CD8-positive, alpha-beta memory T cell (primary cell): ENCODE data around the gene DPF1. TPM values are rescaled to one million over a fixed set of nuclear protein-coding genes. Genes with fewer than 3 reads are reported as not detected.
"Not testable (repeated sequence)": the region's sequence is repeated elsewhere in the genome, so short reads cannot be mapped to it uniquely, and the experiment has no call there.

Experiments used
- CTCF ChIA-PET: fragments of 350-600 bp; sonication (Branson Sonifier 250); formaldehyde crosslinking; loops from one replicate; lab custom pipeline; 2021; ENCODE audit warnings: antibody characterized with exemption; lab: Charles Lee
- POLR2A ChIA-PET: fragments of 350-600 bp; sonication (Branson Sonifier 250); formaldehyde crosslinking; loops from one replicate; lab custom pipeline; 2021; ENCODE audit warnings: antibody characterized with exemption; lab: Charles Lee
- DNase-seq, 5 donors: peaks; one replicate each; pipeline versions ENCODE4 v3.0.0 to v3.0.0-alpha.2; 2020 to 2022; ENCODE audit warnings: mixed read lengths in 1 of 5
- H3K27ac ChIP-seq: one replicate; pipeline ENCODE4 v1.7.0; 2013; ENCODE audit warnings: low read depth, mild to moderate bottlenecking, low read length, moderate library complexity
- H3K27me3 ChIP-seq: 2 replicates; pipeline ENCODE4 v1.7.0; 2013; ENCODE audit warnings: low read length, mild to moderate bottlenecking; ENCODE audit not compliant: insufficient read depth, poor library complexity, severe bottlenecking
- H3K36me3 ChIP-seq: 2 replicates; pipeline ENCODE4 v1.7.0; 2013; ENCODE audit warnings: mild to moderate bottlenecking, low read length, moderate library complexity; ENCODE audit not compliant: insufficient read depth
- H3K4me1 ChIP-seq: 2 replicates; pipeline ENCODE4 v1.7.0; 2013; ENCODE audit warnings: mild to moderate bottlenecking, low read length, moderate library complexity; ENCODE audit not compliant: insufficient read depth
- H3K4me3 ChIP-seq: 2 replicates; pipeline ENCODE4 v1.7.0; 2013; ENCODE audit warnings: mild to moderate bottlenecking, low read length
- H3K9me3 ChIP-seq: 2 replicates; pipeline ENCODE4 v1.7.0; 2013; ENCODE audit warnings: mild to moderate bottlenecking, low read length
- H3K27ac Mint-ChIP-seq, 8 donors: one replicate each; pipeline ENCODE4 v1.8.0; 2020 to 2021; ENCODE audit warnings: mixed read lengths in 8 of 8, mild to moderate bottlenecking in 6 of 8, inconsistent platforms in 3 of 8, moderate library complexity in 3 of 8
- H3K27me3 Mint-ChIP-seq, 2 donors: one replicate each; pipeline ENCODE4 v1.8.0; 2020 to 2021; ENCODE audit warnings: mixed read lengths in 2 of 2, mild to moderate bottlenecking in 1 of 2, moderate library complexity in 1 of 2
- H3K36me3 Mint-ChIP-seq, 3 donors: one replicate each; pipeline ENCODE4 v1.8.0; 2020 to 2021; ENCODE audit warnings: mixed read lengths in 3 of 3, inconsistent platforms in 1 of 3, mild to moderate bottlenecking in 1 of 3
- H3K4me1 Mint-ChIP-seq, 3 donors: one replicate each; pipeline ENCODE4 v1.8.0; 2020 to 2021; ENCODE audit warnings: mixed read lengths in 3 of 3, inconsistent platforms in 1 of 3, mild to moderate bottlenecking in 1 of 3
- H3K4me3 Mint-ChIP-seq, 7 donors: one replicate each; pipeline ENCODE4 v1.8.0; 2020 to 2021; ENCODE audit warnings: mixed read lengths in 7 of 7, mild to moderate bottlenecking in 6 of 7, moderate library complexity in 4 of 7, inconsistent platforms in 2 of 7
- H3K9me3 Mint-ChIP-seq, 5 donors: one replicate each; pipeline ENCODE4 v1.8.0; 2020 to 2022; ENCODE audit warnings: mixed read lengths in 5 of 5, mild to moderate bottlenecking in 3 of 5, moderate library complexity in 2 of 5, inconsistent platforms in 1 of 5
- polyA plus RNA-seq: library from polyadenylated mRNA; unstranded; fragments of 300-500 nt; fragmentation: Illumina TruSeq; gene quantifications from one replicate; pipeline ENCODE4 v1.2.3, GENCODE V29; 2021
- total RNA-seq, 2 experiments: library from RNA; stranded (reverse); gene quantifications; one replicate each; pipeline ENCODE4 v1.2.3, GENCODE V29; 2021

The DPF1 gene
- total and polyA plus RNA-seq, 3 experiments from 2014 or later: 0.78 to 1.1 TPM; not detected in 1

DNA sequence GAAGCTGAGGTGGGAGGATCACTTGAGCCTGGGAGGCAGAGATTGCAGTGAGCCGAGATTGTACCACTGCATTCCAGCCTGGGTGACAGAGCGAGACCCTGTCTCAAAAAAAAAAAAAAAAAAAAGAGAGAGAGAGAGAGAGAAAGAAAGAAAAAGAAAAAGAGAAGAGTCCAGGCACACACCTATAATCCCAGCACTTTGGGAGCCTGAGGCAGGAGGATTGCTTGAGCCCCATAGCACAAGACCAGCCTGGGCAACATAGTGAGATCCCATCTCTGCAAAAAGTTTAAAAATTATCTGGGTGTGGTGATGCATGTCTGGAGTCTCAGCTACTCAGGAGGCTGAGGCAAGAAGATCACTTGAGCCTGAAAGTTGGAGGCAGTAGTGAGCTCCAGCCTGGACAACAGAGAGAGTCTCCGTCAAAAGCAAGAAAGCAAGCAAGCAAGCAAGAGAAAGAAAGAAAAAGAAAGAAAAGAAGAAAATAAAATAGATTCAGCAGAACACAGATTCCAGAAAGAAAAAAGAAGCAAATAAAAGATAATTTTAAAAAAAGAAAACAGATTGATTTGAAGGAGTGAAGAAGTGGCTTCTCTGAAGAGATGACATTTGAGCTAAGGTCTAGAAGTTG, 6.6 kb upstream of the DPF1 start:
- peaks cover 32% of the 10 kb centered on the region for H3K27me3 ChIP-seq

DNA sequence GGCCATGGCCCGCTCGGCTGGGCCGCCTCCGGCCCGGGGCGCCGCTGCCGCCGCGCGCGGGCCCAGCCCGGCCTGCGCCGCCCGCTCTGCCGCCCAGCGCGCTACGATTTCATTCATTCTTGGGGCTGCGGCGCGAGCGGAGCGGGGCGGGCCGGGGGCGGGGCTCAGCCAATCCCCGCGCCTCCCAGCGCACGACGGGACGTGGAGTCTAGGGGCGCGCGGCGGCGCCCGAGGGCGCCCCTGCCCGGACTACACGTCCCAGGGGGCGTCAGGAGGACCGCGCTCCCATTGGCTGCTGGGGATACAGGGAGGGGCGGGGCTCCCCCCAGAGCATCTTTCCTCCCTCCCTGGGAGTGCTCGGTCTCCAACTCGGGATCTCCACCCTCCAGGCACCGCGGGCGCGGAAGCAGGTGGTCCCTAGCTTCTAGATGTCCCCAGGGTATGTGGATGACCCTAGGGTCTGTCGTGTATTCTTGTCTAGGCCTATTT, 5.6 kb upstream of the DPF1 start:
- ChIA-PET CTCF (no interaction called here), POLR2A (no interaction called here)
- no peak overlapping the region for H3K27ac ChIP-seq
- peak; percentile 35 to 61 (median 47) for DNase-seq
- peaks cover 37% of the 10 kb centered on the region for H3K27me3 ChIP-seq
- H3K36me3 ChIP-seq: no peaks in the 10 kb centered on the region
- Mint-ChIP-seq H3K36me3 (no peaks in the 10 kb centered on the region), H3K9me3 (no peaks in the 10 kb centered on the region), H3K4me3 (peak overlapping the region in 5 of 7 donors; percentile 10 to 55 (median 37)), H3K4me1 (peaks cover 8 to 24% (median 9%) of the 10 kb centered on the region in 3 donors), H3K27ac (peak overlapping the region in 1 of 8 donors; percentile 17), H3K27me3 (peaks cover 44 to 62% of the 10 kb centered on the region in 2 donors)
- no peak overlapping the region for H3K4me3 ChIP-seq
- H3K9me3 ChIP-seq: no peaks in the 10 kb centered on the region
- peaks cover 7% of the 10 kb centered on the region for H3K4me1 ChIP-seq

More for the DNA sequence above, 6.6 kb upstream of the DPF1 start:
- H3K36me3 Mint-ChIP-seq, CTCF ChIA-PET, H3K4me3 Mint-ChIP-seq, H3K27ac ChIP-seq, H3K36me3 ChIP-seq, H3K4me1 ChIP-seq, DNase-seq, POLR2A ChIA-PET, H3K4me3 ChIP-seq, H3K9me3 Mint-ChIP-seq, H3K27ac Mint-ChIP-seq, H3K9me3 ChIP-seq: not testable (repeated sequence)
- H3K4me1 Mint-ChIP-seq: peaks cover 8 to 22% (median 9%) of the 10 kb centered on the region in 3 donors
- peaks cover 37 to 55% of the 10 kb centered on the region in 2 donors for H3K27me3 Mint-ChIP-seq

DNA sequence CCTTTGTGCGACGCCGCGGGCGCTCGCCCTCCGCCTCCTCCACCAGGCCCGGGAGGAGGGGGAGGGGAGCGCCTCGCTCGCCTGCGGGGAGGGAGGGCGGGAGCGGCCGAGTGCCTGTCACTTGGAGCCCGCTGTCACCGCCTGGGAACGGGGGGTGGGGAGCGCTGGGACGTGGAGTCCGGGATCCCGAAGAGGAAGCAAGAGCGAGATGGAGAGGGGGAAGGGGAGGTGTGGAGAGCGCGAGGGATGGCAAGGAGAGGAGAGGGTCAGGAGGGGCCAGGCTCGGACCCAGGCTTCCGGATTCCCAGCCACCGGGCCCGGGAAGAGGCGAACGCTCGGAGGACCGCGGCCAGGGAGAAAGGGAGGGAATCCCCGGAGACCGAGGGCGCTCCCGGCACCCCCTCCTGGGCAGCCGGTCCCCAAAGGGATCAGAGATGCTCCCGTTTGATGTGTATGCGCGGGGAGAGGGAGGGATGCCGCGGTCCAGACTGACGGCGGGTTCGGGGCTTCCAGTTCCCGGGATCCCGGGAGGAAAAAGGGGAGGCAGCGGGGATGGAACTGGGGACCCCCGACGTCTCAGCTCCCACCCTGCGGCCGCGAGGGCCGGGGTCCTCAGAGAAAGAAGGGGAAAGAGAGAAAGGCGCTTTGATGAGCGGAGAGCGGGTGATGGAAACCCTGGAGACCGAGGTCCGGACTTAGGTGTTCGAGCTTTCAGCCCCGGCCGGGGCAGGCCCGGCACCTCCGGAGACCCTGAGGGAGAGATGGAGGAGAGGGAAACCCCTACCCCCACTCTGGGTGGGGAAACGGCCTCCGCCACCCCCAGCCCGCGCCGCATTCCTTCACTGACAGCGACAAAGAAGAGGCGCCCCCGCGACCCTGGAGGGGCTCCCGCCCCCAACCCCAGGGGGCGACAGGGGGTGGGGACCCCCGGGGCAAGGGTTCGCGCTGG, 4.7 kb upstream of the DPF1 start:
- Histone ChIP-seq H3K27ac (no peak overlapping the region), H3K9me3 (no peaks in the 10 kb centered on the region), H3K27me3 (peaks cover 42% of the 10 kb centered on the region), H3K36me3 (no peaks in the 10 kb centered on the region), H3K4me3 (no peak overlapping the region), H3K4me1 (peaks cover 9% of the 10 kb centered on the region)
- ChIA-PET POLR2A (no interaction called here), CTCF (no interaction called here)
- Mint-ChIP-seq H3K27me3 (peaks cover 46 to 66% of the 10 kb centered on the region in 2 donors), H3K4me3 (peak overlapping the region in 3 of 7 donors; percentile 28 to 69 (median 49)), H3K36me3 (no peaks in the 10 kb centered on the region), H3K9me3 (no peaks in the 10 kb centered on the region), H3K27ac (no peak overlapping the region), H3K4me1 (peaks cover 13 to 31% (median 14%) of the 10 kb centered on the region in 3 donors)
- no peak for DNase-seq

DNA sequence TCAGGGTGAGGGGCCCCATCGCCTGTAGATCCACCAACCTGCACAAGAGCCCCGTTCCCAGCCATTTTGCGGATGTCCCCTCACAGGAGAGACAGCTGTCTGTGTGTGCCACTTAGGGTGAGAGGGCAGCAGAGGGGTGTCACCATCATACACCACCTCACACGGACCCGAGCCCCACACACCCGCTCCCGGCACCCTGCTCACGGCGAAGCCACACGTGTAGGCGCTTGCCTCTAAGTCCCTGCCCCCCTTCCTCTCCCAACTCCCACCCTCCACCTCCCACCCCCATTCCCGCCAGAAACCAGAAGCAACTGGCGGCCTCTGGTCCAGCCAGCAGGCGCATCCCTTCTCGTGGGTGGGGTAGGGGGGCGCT, 4.0 kb upstream of the DPF1 start:
- H3K36me3 ChIP-seq: no peaks in the 10 kb centered on the region
- no peak overlapping the region for H3K27ac ChIP-seq
- no peaks in the 10 kb centered on the region for H3K9me3 ChIP-seq
- Mint-ChIP-seq H3K9me3 (peaks cover 0 to 1% (median 0%) of the 10 kb centered on the region in 5 donors), H3K4me3 (peak overlapping the region in 1 of 7 donors; percentile 12), H3K36me3 (peaks cover 0 to 6% (median 0%) of the 10 kb centered on the region in 3 donors), H3K27ac (no peak overlapping the region), H3K4me1 (peaks cover 18 to 39% (median 22%) of the 10 kb centered on the region in 3 donors), H3K27me3 (peaks cover 52 to 72% of the 10 kb centered on the region in 2 donors)
- no peak overlapping the region for H3K4me3 ChIP-seq
- ChIA-PET CTCF (interaction anchor here (1.4 kb wide), 1 partner anchor 175 kb away, joined by 3 read pairs; the partner anchor contains the start of gene FAM98C), POLR2A (no interaction called here)
- no peak for DNase-seq
- H3K4me1 ChIP-seq: peaks cover 11% of the 10 kb centered on the region
- H3K27me3 ChIP-seq: peaks cover 42% of the 10 kb centered on the region

DNA sequence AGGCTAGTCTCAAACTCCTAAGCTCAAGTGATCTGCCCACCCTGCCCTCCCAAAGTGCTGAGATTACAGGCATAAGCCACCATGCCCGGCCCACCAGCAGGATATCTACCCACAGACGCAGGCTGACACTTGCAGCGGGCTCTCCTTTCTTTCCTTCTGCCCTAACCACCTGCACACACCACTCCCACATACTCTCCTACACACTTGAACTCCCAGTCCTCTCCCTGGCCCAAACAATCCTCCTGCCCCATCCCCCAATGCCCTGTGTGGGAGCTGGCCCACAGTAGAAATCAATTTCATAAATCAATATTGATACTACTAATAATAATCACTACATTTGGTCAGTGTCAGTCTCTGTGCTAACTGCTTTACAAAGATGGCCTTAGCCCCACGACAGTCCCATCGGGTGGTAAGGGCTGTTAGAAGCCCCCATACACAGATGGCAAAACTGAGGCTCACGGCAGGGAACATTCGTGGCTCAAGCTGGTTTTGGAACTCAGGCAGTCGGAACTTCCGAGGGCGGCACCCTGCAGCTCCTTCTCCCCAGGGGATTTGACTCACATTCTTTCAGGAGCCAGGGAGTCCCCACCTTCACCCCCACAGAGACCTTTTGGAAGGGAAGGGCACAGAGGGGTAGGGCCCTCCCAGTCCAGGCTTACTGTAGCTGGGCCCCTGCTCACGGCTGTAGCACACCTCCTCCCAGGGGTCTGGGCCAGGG, 3.4 kb upstream of the DPF1 start:
- peaks cover 19 to 41% (median 26%) of the 10 kb centered on the region in 3 donors for H3K4me1 Mint-ChIP-seq
- peaks cover 11% of the 10 kb centered on the region for H3K4me1 ChIP-seq
- peaks cover 0 to 1% (median 0%) of the 10 kb centered on the region in 5 donors for H3K9me3 Mint-ChIP-seq
- no peaks in the 10 kb centered on the region for H3K9me3 ChIP-seq
- H3K4me3 Mint-ChIP-seq: peak overlapping the region in 2 of 7 donors; percentile 19 to 52
- no peaks in the 10 kb centered on the region for H3K36me3 ChIP-seq
- no peak overlapping the region for H3K27ac ChIP-seq
- CTCF ChIA-PET: interaction anchor here (1.0 to 2.1 kb wide), 4 partner anchors 8 to 176 kb away, joined by 3 to 5 read pairs (median 4); partner anchors contain the start of genes CATSPERG, FAM98C and PSMD8
- H3K27ac Mint-ChIP-seq: no peak overlapping the region
- POLR2A ChIA-PET: no interaction called here
- H3K4me3 ChIP-seq: no peak overlapping the region
- H3K27me3 ChIP-seq: peaks cover 42% of the 10 kb centered on the region
- peaks cover 0 to 8% (median 0%) of the 10 kb centered on the region in 3 donors for H3K36me3 Mint-ChIP-seq
- peaks cover 55 to 72% of the 10 kb centered on the region in 2 donors for H3K27me3 Mint-ChIP-seq
- DNase-seq: no peak

DNA sequence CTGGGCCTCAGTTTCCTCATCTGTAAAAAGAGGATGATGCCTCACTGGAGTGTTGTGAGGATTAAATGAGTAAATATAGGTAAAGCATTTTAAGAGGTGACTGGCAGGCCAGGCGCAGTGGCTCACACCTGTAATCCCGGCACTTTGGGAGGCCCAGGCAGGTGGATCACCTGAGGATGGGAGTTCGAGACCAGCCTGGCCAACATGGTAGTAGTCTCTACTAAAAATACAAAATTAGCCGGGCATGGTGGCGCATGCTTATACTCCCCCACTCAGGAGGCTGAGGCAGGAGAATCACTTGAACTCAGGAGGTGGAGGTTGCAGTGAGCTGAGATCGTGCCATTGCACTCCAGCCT, 819 bp upstream of the DPF1 start:
- Mint-ChIP-seq H3K4me1 (peaks cover 19 to 39% (median 24%) of the 10 kb centered on the region in 3 donors), H3K27me3 (peaks cover 63 to 67% of the 10 kb centered on the region in 2 donors), H3K4me3 (peak overlapping the region in 3 of 7 donors; percentile 75 to 82 (median 79))
- H3K4me3 ChIP-seq, H3K9me3 ChIP-seq, H3K27ac Mint-ChIP-seq, H3K36me3 Mint-ChIP-seq, POLR2A ChIA-PET, DNase-seq, H3K9me3 Mint-ChIP-seq, H3K27ac ChIP-seq, H3K36me3 ChIP-seq: not testable (repeated sequence)
- CTCF ChIA-PET: interaction anchor here (1.0 to 2.9 kb wide), 2 partner anchors 9 to 324 kb away, joined by 3 to 7 read pairs; no protein-coding TSS in a partner anchor
- Histone ChIP-seq H3K27me3 (peaks cover 39% of the 10 kb centered on the region), H3K4me1 (peaks cover 11% of the 10 kb centered on the region)

DNA sequence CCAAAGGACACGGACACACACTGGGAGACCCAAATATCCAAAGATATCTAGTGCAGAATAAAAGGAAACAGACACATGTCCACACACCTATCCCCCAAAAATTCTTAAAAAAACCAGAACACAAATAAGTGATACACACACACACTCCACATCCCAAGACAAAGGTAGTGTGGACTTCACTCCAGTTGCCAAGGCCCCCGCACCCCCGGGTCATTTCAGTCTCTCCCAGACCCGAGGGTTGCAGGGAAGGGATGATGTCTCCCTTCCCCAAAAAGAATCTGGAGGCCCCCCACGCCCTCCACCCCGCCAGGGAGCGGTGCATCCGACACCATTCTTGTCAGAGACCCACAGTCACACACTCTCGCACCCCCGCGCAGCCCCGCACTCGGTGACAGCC, 407 bp downstream of the DPF1 start:
- peak overlapping the region in 2 of 8 donors; percentile 5 to 15 for H3K27ac Mint-ChIP-seq
- peaks cover 38% of the 10 kb centered on the region for H3K27me3 ChIP-seq
- H3K27me3 Mint-ChIP-seq: peaks cover 64 to 77% of the 10 kb centered on the region in 2 donors
- no peaks in the 10 kb centered on the region for H3K9me3 ChIP-seq
- H3K4me1 Mint-ChIP-seq: peaks cover 15 to 32% (median 22%) of the 10 kb centered on the region in 3 donors
- H3K4me1 ChIP-seq: peaks cover 5% of the 10 kb centered on the region
- H3K36me3 Mint-ChIP-seq: peaks cover 0 to 8% (median 0%) of the 10 kb centered on the region in 3 donors
- no peaks in the 10 kb centered on the region for H3K36me3 ChIP-seq
- H3K4me3 Mint-ChIP-seq: peak overlapping the region in 6 of 7 donors; percentile 0 to 76 (median 16)
- no peak overlapping the region for H3K4me3 ChIP-seq
- no peak for DNase-seq
- peaks cover 0 to 1% (median 0%) of the 10 kb centered on the region in 5 donors for H3K9me3 Mint-ChIP-seq
- POLR2A ChIA-PET: no interaction called here
- H3K27ac ChIP-seq: no peak overlapping the region
- CTCF ChIA-PET: no interaction called here
